ENCODE results near the gene STAT4.

STAT4 gene

GRCh38 chr2:191150600-191151330 is at the start of gene STAT4:
Gene STAT4, minus strand, starts transcription at chr2:191150994. Its CDS starts 2,791 bp downstream, at chr2:191148203.
- DNase-seq (ENCODE audit: extremely low read depth, low read depth) = no peak
- H3K4me3 ChIP-seq (replicated peaks; ENCODE audit: low read depth, low read length) = peak within 1 kb of the TSS; percentile 44
- TF ChIP-seq CTCF (IDR thresholded peaks at IDR 0.05; ENCODE audit: low read depth, low read length, missing control alignments) = no peak

GRCh38 chr2:191199929-191200512 is 49.2 kb upstream of the STAT4 start:
- no peak for DNase-seq (ENCODE audit: extremely low read depth, low read depth)
- no peak for TF ChIP-seq CTCF (IDR thresholded peaks at IDR 0.05; ENCODE audit: low read depth, low read length, missing control alignments)
- no peak overlapping the region for H3K4me3 ChIP-seq (replicated peaks; ENCODE audit: low read depth, low read length)

- DNase-seq (ENCODE audit: extremely low read depth, low read depth) = no peak
- no peak overlapping the region for H3K4me3 ChIP-seq (replicated peaks; ENCODE audit: low read depth, low read length)
- TF ChIP-seq CTCF (IDR thresholded peaks at IDR 0.05; ENCODE audit: low read depth, low read length, missing control alignments) = no peak
Observed at GRCh38 chr2:191198271-191198670, 47.5 kb upstream of the STAT4 start.

DNA sequence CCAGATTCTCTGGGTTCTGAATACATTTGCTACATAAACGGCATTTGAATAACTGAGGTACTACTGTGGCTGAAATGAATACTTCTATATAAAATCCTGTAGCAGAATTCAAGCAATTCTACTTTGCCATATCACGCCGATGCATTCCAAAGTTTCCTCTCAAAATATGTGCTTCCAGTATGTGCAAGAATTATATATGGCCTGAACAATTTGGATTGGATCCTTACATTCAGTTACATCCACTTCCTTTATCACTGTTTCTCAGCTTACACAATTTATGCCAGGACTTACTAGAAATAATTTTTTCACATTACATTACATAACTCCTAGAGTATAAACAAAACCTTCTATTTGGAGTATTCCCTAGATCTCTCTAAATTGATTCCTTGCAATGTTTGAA is 46.3 kb upstream of the STAT4 start:
- no peak overlapping the region for H3K4me3 ChIP-seq (replicated peaks; ENCODE audit: low read depth, low read length)
- TF ChIP-seq CTCF (IDR thresholded peaks at IDR 0.05; ENCODE audit: low read depth, low read length, missing control alignments) = no peak
- DNase-seq (ENCODE audit: extremely low read depth, low read depth) = no peak

DNA sequence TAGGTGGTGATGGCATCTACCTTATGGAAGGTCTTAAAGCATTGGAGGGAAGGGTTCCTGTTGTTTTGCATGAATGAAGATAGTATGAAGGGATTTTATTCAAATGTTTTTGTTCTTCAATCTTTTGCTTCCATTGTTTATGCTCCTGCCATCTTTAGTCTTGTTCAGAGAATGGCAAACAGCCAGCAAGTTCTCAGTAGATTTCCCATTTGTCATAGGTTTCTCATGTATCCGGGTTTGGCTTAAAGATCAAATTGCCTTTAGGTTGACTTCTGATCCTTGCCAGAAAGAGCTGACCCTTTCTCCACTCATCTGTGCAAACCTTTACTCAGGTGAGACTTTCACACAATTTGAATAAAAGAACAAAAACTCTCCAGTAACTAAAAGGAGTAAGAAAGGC is 44.2 kb upstream of the STAT4 start:
- TF ChIP-seq CTCF (IDR thresholded peaks at IDR 0.05; ENCODE audit: low read depth, low read length, missing control alignments) = no peak
- H3K4me3 ChIP-seq (replicated peaks; ENCODE audit: low read depth, low read length) = no peak overlapping the region
- DNase-seq (ENCODE audit: extremely low read depth, low read depth) = no peak

DNA sequence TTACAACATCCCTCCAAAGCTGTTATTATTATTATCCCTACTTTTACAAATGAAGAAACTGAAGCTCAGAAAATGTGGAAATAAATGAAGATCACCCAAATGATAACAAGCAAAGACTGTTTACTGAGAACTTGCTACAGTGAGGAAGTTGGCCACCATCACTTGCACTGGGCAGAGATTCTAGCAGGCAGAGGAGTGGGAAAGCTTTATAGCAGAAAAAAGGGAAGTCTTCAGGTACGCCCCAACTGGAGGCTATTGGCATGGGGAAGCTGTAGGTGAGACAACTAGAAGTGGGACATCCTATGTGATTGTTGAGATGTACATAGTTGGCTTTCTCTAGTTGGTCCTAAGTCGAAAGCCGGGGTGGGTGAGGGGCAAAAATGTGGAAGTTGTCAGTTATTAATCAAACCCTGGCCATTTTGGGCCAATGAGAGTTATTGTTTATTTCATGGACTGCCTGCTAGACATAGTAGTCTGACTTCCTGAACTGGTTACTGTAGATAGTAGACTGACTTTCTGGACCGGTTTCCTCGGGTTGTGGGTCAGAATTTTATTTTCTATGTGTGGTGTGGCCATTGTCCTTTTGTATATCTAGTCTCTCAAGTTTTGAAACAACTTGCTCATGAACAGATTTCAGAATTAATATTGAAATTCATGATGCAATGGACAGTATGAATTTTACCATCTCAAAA is 40.2 kb upstream of the STAT4 start:
- no peak for DNase-seq (ENCODE audit: extremely low read depth, low read depth)
- TF ChIP-seq CTCF (IDR thresholded peaks at IDR 0.05; ENCODE audit: low read depth, low read length, missing control alignments) = no peak
- no peak overlapping the region for H3K4me3 ChIP-seq (replicated peaks; ENCODE audit: low read depth, low read length)

All from HFF-Myc (cell line).